Measurements from ENCODE around the gene NUP210.

DNA sequence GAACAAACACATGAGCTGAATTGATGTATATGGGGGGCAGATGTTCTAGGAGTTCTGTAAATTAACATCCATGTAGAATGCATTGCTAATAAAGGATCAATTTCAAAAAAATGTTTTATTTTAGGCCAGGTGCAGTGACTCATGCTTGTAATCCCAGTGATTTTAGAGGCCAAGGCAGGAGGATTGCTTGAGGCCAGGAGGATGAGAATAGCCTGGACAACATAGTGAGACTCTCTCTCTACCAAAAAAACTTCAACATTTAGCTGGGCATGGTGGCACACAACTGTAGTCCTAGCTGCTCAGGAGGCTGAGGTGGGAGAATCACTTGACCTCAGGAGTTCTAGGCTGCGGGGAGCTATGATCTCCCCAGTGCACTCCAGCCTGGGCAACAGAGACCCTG is 6.5 kb upstream of the NUP210 start:
- TF ChIP-seq, protein P1, sequence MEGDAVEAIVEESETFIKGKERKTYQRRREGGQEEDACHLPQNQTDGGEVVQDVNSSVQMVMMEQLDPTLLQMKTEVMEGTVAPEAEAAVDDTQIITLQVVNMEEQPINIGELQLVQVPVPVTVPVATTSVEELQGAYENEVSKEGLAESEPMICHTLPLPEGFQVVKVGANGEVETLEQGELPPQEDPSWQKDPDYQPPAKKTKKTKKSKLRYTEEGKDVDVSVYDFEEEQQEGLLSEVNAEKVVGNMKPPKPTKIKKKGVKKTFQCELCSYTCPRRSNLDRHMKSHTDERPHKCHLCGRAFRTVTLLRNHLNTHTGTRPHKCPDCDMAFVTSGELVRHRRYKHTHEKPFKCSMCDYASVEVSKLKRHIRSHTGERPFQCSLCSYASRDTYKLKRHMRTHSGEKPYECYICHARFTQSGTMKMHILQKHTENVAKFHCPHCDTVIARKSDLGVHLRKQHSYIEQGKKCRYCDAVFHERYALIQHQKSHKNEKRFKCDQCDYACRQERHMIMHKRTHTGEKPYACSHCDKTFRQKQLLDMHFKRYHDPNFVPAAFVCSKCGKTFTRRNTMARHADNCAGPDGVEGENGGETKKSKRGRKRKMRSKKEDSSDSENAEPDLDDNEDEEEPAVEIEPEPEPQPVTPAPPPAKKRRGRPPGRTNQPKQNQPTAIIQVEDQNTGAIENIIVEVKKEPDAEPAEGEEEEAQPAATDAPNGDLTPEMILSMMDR (conservative IDR thresholded peaks at IDR 0.05; ENCODE audit: low read depth, low read length), result no peak
- no peak for TF ChIP-seq EZH2phosphoT487 (IDR thresholded peaks at IDR 0.05; ENCODE audit: borderline replicate concordance, low read length)
